Natural killer cell (primary cell): ENCODE results near the gene PDGFRB. TPM values are rescaled to one million over a fixed set of nuclear protein-coding genes. Genes with fewer than 3 reads are reported as not detected.

Experiments used
- ATAC-seq, 3 donors: fragments of 150-1000 bp in 2 of 3; fragments of 200-7000 bp in 1 of 3; cut with Tn5 transposase; 1 replicate in 1 of 3; 2 replicates in 2 of 3; pipeline ENCODE4 v1.10.0; 2021; ENCODE audit warnings: mild to moderate bottlenecking in 2 of 3, moderate library complexity in 2 of 3
- DNase-seq, 2 donors: peaks; one replicate each; pipeline versions ENCODE4 v3.0.0 to v3.0.0-alpha.2; 2013 to 2021; ENCODE audit warnings: mixed read lengths in 1 of 2
- H3K27ac ChIP-seq: one replicate; pipeline ENCODE4 v1.5.1; 2013; ENCODE audit warnings: mild to moderate bottlenecking, low read length
- H3K27me3 ChIP-seq: one replicate; pipeline ENCODE4 v1.6.1; 2013; ENCODE audit warnings: low read length; ENCODE audit not compliant: control insufficient read depth, insufficient read depth
- H3K36me3 ChIP-seq: one replicate; pipeline ENCODE4 v1.6.1; 2013; ENCODE audit warnings: low read length; ENCODE audit not compliant: control insufficient read depth, insufficient read depth
- H3K4me1 ChIP-seq: one replicate; pipeline ENCODE4 v1.6.1; 2013; ENCODE audit warnings: low read length; ENCODE audit not compliant: control insufficient read depth, insufficient read depth
- H3K4me3 ChIP-seq: one replicate; pipeline ENCODE4 v1.5.1; 2013; ENCODE audit warnings: low read length
- H3K9me3 ChIP-seq: one replicate; pipeline ENCODE4 v1.6.1; 2013; ENCODE audit warnings: low read length; ENCODE audit not compliant: control insufficient read depth, insufficient read depth
- H3K27ac Mint-ChIP-seq, 2 donors: one replicate each; pipeline ENCODE4 v1.8.0; 2022; ENCODE audit warnings: mild to moderate bottlenecking in 2 of 2, mixed read lengths in 2 of 2, moderate library complexity in 1 of 2
- H3K27me3 Mint-ChIP-seq, 2 donors: one replicate each; pipeline ENCODE4 v1.8.0; 2022; ENCODE audit warnings: low read depth in 2 of 2, mixed read lengths in 2 of 2
- H3K36me3 Mint-ChIP-seq: one replicate; pipeline ENCODE4 v1.8.0; 2022; ENCODE audit warnings: mixed read lengths
- H3K4me1 Mint-ChIP-seq, 2 donors: one replicate each; pipeline ENCODE4 v1.8.0; 2022; ENCODE audit warnings: mixed read lengths in 2 of 2
- H3K4me3 Mint-ChIP-seq: one replicate; pipeline ENCODE4 v1.8.0; 2022; ENCODE audit warnings: mild to moderate bottlenecking, moderate library complexity, mixed read lengths
- H3K9me3 Mint-ChIP-seq, 2 donors: one replicate each; pipeline ENCODE4 v1.8.0; 2022; ENCODE audit warnings: mixed read lengths in 2 of 2
- CTCF ChIP-seq: fragments of 200-600 bp; IDR thresholded peaks from one replicate; pipeline ENCODE4 v1.8.0; 2022; ENCODE audit warnings: antibody characterized with exemption
- WGBS: methylation state at CpG from one replicate; pipeline ENCODE4 v1.1.7; 2013; ENCODE audit warnings: missing lambda C conversion rate; ENCODE audit not compliant: insufficient coverage; 5-methylcytosine and 5-hydroxymethylcytosine counted together
- intact Hi-C: fragments of 100-400 bp; cut with micrococcal nuclease; formaldehyde crosslinking; loops from one replicate; pipeline ENCODE4 v1.14.2; 2022
- total RNA-seq, 4 donors: library from RNA; stranded (reverse); fragments of 120-200 nt in 1 of 4; gene quantifications; one replicate each; pipeline versions ENCODE4 v1.2.3 to v1.2.4, GENCODE V29; 2013 to 2022

The PDGFRB gene
- total RNA-seq, 3 donors from 2014 or later (not counting 1 experiment from before 2014, with no cell fraction given): 44.8 to 93.1 (median 61.6) TPM

GRCh38 chr5:150134198-150134588 is 21.5 kb downstream of the PDGFRB start:
- no peak overlapping the region for H3K4me3 Mint-ChIP-seq
- Histone ChIP-seq H3K36me3 (no peaks in the 10 kb centered on the region), H3K4me3 (no peak overlapping the region), H3K9me3 (no peaks in the 10 kb centered on the region), H3K27me3 (no peaks in the 10 kb centered on the region), H3K4me1 (peaks cover 27% of the 10 kb centered on the region), H3K27ac (no peak overlapping the region)
- ATAC-seq (no peak), DNase-seq (no peak)
- WGBS: 78% methylated on average over 7 of the region's 7 CpGs
- H3K36me3 Mint-ChIP-seq: no peaks in the 10 kb centered on the region
- H3K27ac Mint-ChIP-seq: no peak overlapping the region
- TF ChIP-seq CTCF: no peak
- H3K27me3 Mint-ChIP-seq: no peaks in the 10 kb centered on the region
- H3K4me1 Mint-ChIP-seq: peaks cover 21 to 38% of the 10 kb centered on the region in 2 donors
- H3K9me3 Mint-ChIP-seq: no peaks in the 10 kb centered on the region
- intact Hi-C loops: no loop called here

GRCh38 chr5:150133581-150134197 is 22.0 kb downstream of the PDGFRB start:
- no peaks in the 10 kb centered on the region for H3K9me3 Mint-ChIP-seq
- DNase-seq: no peak
- H3K27ac ChIP-seq: no peak overlapping the region
- no peaks in the 10 kb centered on the region for H3K9me3 ChIP-seq
- H3K27me3 Mint-ChIP-seq: no peaks in the 10 kb centered on the region
- no peak for TF ChIP-seq CTCF
- intact Hi-C loops: no loop called here
- H3K4me3 ChIP-seq: no peak overlapping the region
- no peaks in the 10 kb centered on the region for H3K27me3 ChIP-seq
- H3K4me1 ChIP-seq: peaks cover 27% of the 10 kb centered on the region
- WGBS: 88% methylated on average over 16 of the region's 16 CpGs
- H3K27ac Mint-ChIP-seq: no peak overlapping the region
- ATAC-seq: no peak
- H3K36me3 ChIP-seq: no peaks in the 10 kb centered on the region
- peaks cover 21 to 38% of the 10 kb centered on the region in 2 donors for H3K4me1 Mint-ChIP-seq
- H3K4me3 Mint-ChIP-seq: no peak overlapping the region
- H3K36me3 Mint-ChIP-seq: no peaks in the 10 kb centered on the region

DNA sequence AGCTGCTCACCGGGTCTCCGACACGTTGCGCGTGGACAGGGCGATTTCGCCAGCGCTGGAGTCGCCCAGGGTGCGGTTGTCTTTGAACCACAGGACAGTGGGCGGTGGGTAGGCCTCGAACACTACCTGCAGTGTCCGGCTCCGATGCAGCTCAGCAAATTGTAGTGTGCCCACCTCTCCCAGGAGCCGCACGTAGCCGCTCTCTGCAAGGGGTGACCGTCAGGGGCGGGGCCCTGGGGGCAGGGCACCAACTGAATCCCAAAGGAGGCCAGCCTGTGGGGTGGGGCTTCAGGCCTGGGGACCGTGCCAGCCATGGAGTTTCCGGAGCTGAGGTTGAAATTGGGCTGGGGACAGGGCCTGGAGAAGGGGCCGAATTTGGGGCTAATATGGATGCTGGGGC is 22.9 kb downstream of the PDGFRB start:
- ATAC-seq: no peak
- H3K4me3 Mint-ChIP-seq: no peak overlapping the region
- H3K27ac ChIP-seq: no peak overlapping the region
- H3K4me1 ChIP-seq: peaks cover 27% of the 10 kb centered on the region
- WGBS: 93% methylated on average over 22 of the region's 22 CpGs
- no peaks in the 10 kb centered on the region for H3K27me3 ChIP-seq
- H3K4me1 Mint-ChIP-seq: peaks cover 21 to 42% of the 10 kb centered on the region in 2 donors
- intact Hi-C loops: no loop called here
- no peak for DNase-seq
- H3K4me3 ChIP-seq: no peak overlapping the region
- no peak for TF ChIP-seq CTCF
- H3K9me3 Mint-ChIP-seq: no peaks in the 10 kb centered on the region
- H3K9me3 ChIP-seq: no peaks in the 10 kb centered on the region
- H3K27me3 Mint-ChIP-seq: peaks cover 0 to 3% of the 10 kb centered on the region in 2 donors
- no peaks in the 10 kb centered on the region for H3K36me3 ChIP-seq
- no peak overlapping the region for H3K27ac Mint-ChIP-seq
- no peaks in the 10 kb centered on the region for H3K36me3 Mint-ChIP-seq
